GM19025 (cell line): ENCODE measurements around the gene ADRA2C.
"Not testable (repeated sequence)": the region's sequence is repeated elsewhere in the genome, so short reads cannot be mapped to it uniquely, and the experiment has no call there.

Experiments used
- ATAC-seq: cut with Tn5 transposase; IDR thresholded peaks from one replicate; pipeline ENCODE4 v1.9.1; 2021; ENCODE audit warnings: mild to moderate bottlenecking, low read depth, moderate library complexity; ENCODE audit not compliant: unreplicated experiment

The ADRA2C gene

GRCh38 chr4:3809451-3810110 is 43.4 kb downstream of the ADRA2C start:
- ATAC-seq: no peak

GRCh38 chr4:3810111-3810680 is 44.0 kb downstream of the ADRA2C start:
- ATAC-seq: no peak

GRCh38 chr4:3810796-3811485 is 44.8 kb downstream of the ADRA2C start:
- ATAC-seq: no peak

GRCh38 chr4:3811621-3812020 is 45.4 kb downstream of the ADRA2C start:
- no peak for ATAC-seq

GRCh38 chr4:3812211-3812934 is 46.2 kb downstream of the ADRA2C start:
- ATAC-seq: no peak

GRCh38 chr4:3813151-3814052 is 47.2 kb downstream of the ADRA2C start:
- ATAC-seq: no peak

GRCh38 chr4:3814053-3814570 is 47.9 kb downstream of the ADRA2C start:
- no peak for ATAC-seq

GRCh38 chr4:3814838-3815237 is 48.7 kb downstream of the ADRA2C start:
- ATAC-seq: not testable (repeated sequence)

- ATAC-seq: no peak
Observed at GRCh38 chr4:3816256-3816825, 50.2 kb downstream of the ADRA2C start.

- no peak for ATAC-seq
Observed at GRCh38 chr4:3816983-3817960, 51.1 kb downstream of the ADRA2C start.
